ENCODE data around the gene ANO7. TPM values are rescaled to one million over a fixed set of nuclear protein-coding genes. Genes with fewer than 3 reads are reported as not detected.

ANO7 gene
- total and polyA plus RNA-seq, 2 experiments from 2014 or later = 0.22 to 2.6 TPM

- in situ Hi-C loops (cut with MboI) = no loop called here
- no peaks in the 10 kb centered on the region for H3F3A ChIP-seq (ENCODE audit: insufficient read depth)
- no peaks in the 10 kb centered on the region for H4K20me1 ChIP-seq (ENCODE audit: insufficient read depth)
- H3K79me2 ChIP-seq (ENCODE audit: insufficient read depth) = no peaks in the 10 kb centered on the region
- no peaks in the 10 kb centered on the region for H3K9me3 ChIP-seq (ENCODE audit: low read depth)
- no peaks in the 10 kb centered on the region for H3K9me2 ChIP-seq (ENCODE audit: insufficient read depth)
- H3K36me3 ChIP-seq (ENCODE audit: low read depth) = no peaks in the 10 kb centered on the region
- no peak for TF ChIP-seq EZH2phosphoT487 (IDR thresholded peaks at IDR 0.05; ENCODE audit: insufficient read depth, low read depth)
- TF ChIP-seq EZH2 (IDR thresholded peaks at IDR 0.05; ENCODE audit: insufficient read depth, poor library complexity, severe bottlenecking) = no peak
- no peak overlapping the region for H2AFZ ChIP-seq
- H3K27ac ChIP-seq = no peak overlapping the region
- H3K9ac ChIP-seq = no peak overlapping the region
- H3K4me2 ChIP-seq (ENCODE audit: unreplicated experiment) = no peak overlapping the region
- peaks cover 4% of the 10 kb centered on the region for H3K27me3 ChIP-seq (replicated peaks; ENCODE audit: insufficient read depth)
- 20 to 26% methylated on average over 6 of the region's 6 CpGs for WGBS, 2 experiments (ENCODE audit: low coverage in 1 of 2, low lambda C conversion rate in 2 of 2, missing lambda C conversion rate in 2 of 2)
- no peak for DNase-seq
- no peaks in the 10 kb centered on the region for H3K4me1 ChIP-seq (ENCODE audit: insufficient read depth)
- no peak overlapping the region for H3K4me3 ChIP-seq
These were observed 19.6 kb downstream of the ANO7 start for GRCh38 chr2:241208058-241208457.

- Histone ChIP-seq H4K20me1 (ENCODE audit: insufficient read depth) (no peaks in the 10 kb centered on the region), H3K36me3 (ENCODE audit: low read depth) (no peaks in the 10 kb centered on the region), H3K9ac (no peak overlapping the region), H3K4me2 (ENCODE audit: unreplicated experiment) (no peak overlapping the region), H3K79me2 (ENCODE audit: insufficient read depth) (no peaks in the 10 kb centered on the region), H3K4me1 (ENCODE audit: insufficient read depth) (no peaks in the 10 kb centered on the region), H3K9me2 (ENCODE audit: insufficient read depth) (no peaks in the 10 kb centered on the region), H3F3A (ENCODE audit: insufficient read depth) (no peaks in the 10 kb centered on the region), H3K9me3 (ENCODE audit: low read depth) (no peaks in the 10 kb centered on the region), H3K27me3 (replicated peaks; ENCODE audit: insufficient read depth) (peaks cover 13% of the 10 kb centered on the region), H3K27ac (no peak overlapping the region), H2AFZ (no peak overlapping the region), H3K4me3 (no peak overlapping the region)
- DNase-seq = no peak
- in situ Hi-C loops (cut with MboI) = no loop called here
- WGBS, 2 experiments (ENCODE audit: low coverage in 1 of 2, low lambda C conversion rate in 2 of 2, missing lambda C conversion rate in 2 of 2) = 79 to 86% methylated on average over 24 to 33 of the region's 33 CpGs
- TF ChIP-seq EZH2 (IDR thresholded peaks at IDR 0.05; ENCODE audit: insufficient read depth, poor library complexity, severe bottlenecking) (no peak), EZH2phosphoT487 (IDR thresholded peaks at IDR 0.05; ENCODE audit: insufficient read depth, low read depth) (no peak)
These were observed 20.8 kb downstream of the ANO7 start for GRCh38 chr2:241209271-241209670.

GRCh38 chr2:241211276-241211675 lies 22.8 kb downstream of the ANO7 start:
- Histone ChIP-seq H3K9me2 (ENCODE audit: insufficient read depth) (no peaks in the 10 kb centered on the region), H3F3A (ENCODE audit: insufficient read depth) (no peaks in the 10 kb centered on the region)
- in situ Hi-C loops (cut with MboI) = no loop called here

GRCh38 chr2:241213041-241213440 lies 24.6 kb downstream of the ANO7 start:
- H3K27ac ChIP-seq = no peak overlapping the region
- in situ Hi-C loops (cut with MboI) = no loop called here
- H4K20me1 ChIP-seq (ENCODE audit: insufficient read depth) = no peaks in the 10 kb centered on the region
- H3K4me2 ChIP-seq (ENCODE audit: unreplicated experiment) = no peak overlapping the region
- no peaks in the 10 kb centered on the region for H3K9me2 ChIP-seq (ENCODE audit: insufficient read depth)
- no peaks in the 10 kb centered on the region for H3K9me3 ChIP-seq (ENCODE audit: low read depth)
- DNase-seq = no peak
- no peaks in the 10 kb centered on the region for H3K36me3 ChIP-seq (ENCODE audit: low read depth)
- no peaks in the 10 kb centered on the region for H3F3A ChIP-seq (ENCODE audit: insufficient read depth)
- TF ChIP-seq EZH2phosphoT487 (IDR thresholded peaks at IDR 0.05; ENCODE audit: insufficient read depth, low read depth) (no peak), EZH2 (IDR thresholded peaks at IDR 0.05; ENCODE audit: insufficient read depth, poor library complexity, severe bottlenecking) (no peak)
- 58% methylated on average over 13 of the region's 13 CpGs for WGBS, 2 experiments (ENCODE audit: low coverage in 1 of 2, low lambda C conversion rate in 2 of 2, missing lambda C conversion rate in 2 of 2)
- peaks cover 17% of the 10 kb centered on the region for H3K27me3 ChIP-seq (replicated peaks; ENCODE audit: insufficient read depth)
- no peak overlapping the region for H3K4me3 ChIP-seq
- no peaks in the 10 kb centered on the region for H3K79me2 ChIP-seq (ENCODE audit: insufficient read depth)
- H2AFZ ChIP-seq = no peak overlapping the region
- no peak overlapping the region for H3K9ac ChIP-seq
- H3K4me1 ChIP-seq (ENCODE audit: insufficient read depth) = no peaks in the 10 kb centered on the region

More at GRCh38 chr2:241211276-241211675, 22.8 kb downstream of the ANO7 start:
- H3K4me2 ChIP-seq (ENCODE audit: unreplicated experiment) = no peak overlapping the region
- no peaks in the 10 kb centered on the region for H3K9me3 ChIP-seq (ENCODE audit: low read depth)
- no peak overlapping the region for H3K9ac ChIP-seq
- H3K4me1 ChIP-seq (ENCODE audit: insufficient read depth) = no peaks in the 10 kb centered on the region
- no peak for DNase-seq
- WGBS, 2 experiments (ENCODE audit: low coverage in 1 of 2, low lambda C conversion rate in 2 of 2, missing lambda C conversion rate in 2 of 2) = 53 to 68% methylated on average over 2 of the region's 2 CpGs
- TF ChIP-seq EZH2phosphoT487 (IDR thresholded peaks at IDR 0.05; ENCODE audit: insufficient read depth, low read depth) = no peak
- TF ChIP-seq EZH2 (IDR thresholded peaks at IDR 0.05; ENCODE audit: insufficient read depth, poor library complexity, severe bottlenecking) = no peak
- H2AFZ ChIP-seq = no peak overlapping the region
- H3K27ac ChIP-seq = no peak overlapping the region
- peaks cover 17% of the 10 kb centered on the region for H3K27me3 ChIP-seq (replicated peaks; ENCODE audit: insufficient read depth)
- H3K79me2 ChIP-seq (ENCODE audit: insufficient read depth) = no peaks in the 10 kb centered on the region
- H3K4me3 ChIP-seq = no peak overlapping the region
- no peaks in the 10 kb centered on the region for H3K36me3 ChIP-seq (ENCODE audit: low read depth)
- H4K20me1 ChIP-seq (ENCODE audit: insufficient read depth) = no peaks in the 10 kb centered on the region

- in situ Hi-C loops (cut with MboI) = no loop called here
- H3K9me2 ChIP-seq (ENCODE audit: insufficient read depth) = no peaks in the 10 kb centered on the region
- peaks cover 17% of the 10 kb centered on the region for H3K27me3 ChIP-seq (replicated peaks; ENCODE audit: insufficient read depth)
- no peaks in the 10 kb centered on the region for H3K36me3 ChIP-seq (ENCODE audit: low read depth)
- no peak for TF ChIP-seq EZH2 (IDR thresholded peaks at IDR 0.05; ENCODE audit: insufficient read depth, poor library complexity, severe bottlenecking)
- TF ChIP-seq EZH2phosphoT487 (IDR thresholded peaks at IDR 0.05; ENCODE audit: insufficient read depth, low read depth) = no peak
- no peak for DNase-seq
- H3K4me2 ChIP-seq (ENCODE audit: unreplicated experiment) = no peak overlapping the region
- H3K27ac ChIP-seq = no peak overlapping the region
- H3K4me3 ChIP-seq = no peak overlapping the region
- H4K20me1 ChIP-seq (ENCODE audit: insufficient read depth) = no peaks in the 10 kb centered on the region
- no peaks in the 10 kb centered on the region for H3F3A ChIP-seq (ENCODE audit: insufficient read depth)
- WGBS, 2 experiments (ENCODE audit: low coverage in 1 of 2, low lambda C conversion rate in 2 of 2, missing lambda C conversion rate in 2 of 2) = 54 to 59% methylated on average over 7 of the region's 7 CpGs
- no peaks in the 10 kb centered on the region for H3K9me3 ChIP-seq (ENCODE audit: low read depth)
- no peaks in the 10 kb centered on the region for H3K4me1 ChIP-seq (ENCODE audit: insufficient read depth)
- no peak overlapping the region for H2AFZ ChIP-seq
- H3K79me2 ChIP-seq (ENCODE audit: insufficient read depth) = no peaks in the 10 kb centered on the region
- no peak overlapping the region for H3K9ac ChIP-seq
These were observed 25.1 kb downstream of the ANO7 start for GRCh38 chr2:241213567-241213966.

Data from GM23248 (cell line).